ENCODE data around the gene SUCLG2.

SUCLG2 gene

DNA sequence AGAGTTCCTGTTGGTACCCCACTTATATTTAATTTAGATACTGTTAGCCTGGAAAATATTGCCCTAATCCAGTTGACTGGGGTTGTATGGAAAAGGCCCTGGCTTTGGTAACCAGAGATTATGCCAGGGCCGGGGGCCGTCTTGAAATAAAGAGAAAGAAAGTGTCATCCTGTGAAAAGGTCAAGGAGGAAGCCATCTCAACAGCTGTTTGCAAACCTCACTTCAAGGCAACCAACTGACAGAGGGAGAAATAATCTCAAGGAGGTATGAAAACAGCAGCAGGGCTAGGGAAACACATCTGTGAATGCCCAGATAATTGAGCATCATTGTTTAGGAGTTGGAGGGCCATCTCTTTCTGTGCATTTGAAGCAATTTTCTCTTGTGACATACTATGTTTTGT is 190.8 kb downstream of the SUCLG2 start:
- DNase-seq (ENCODE audit: extremely low read depth, insufficient read length): no peak
- Histone ChIP-seq H3K36me3 (ENCODE audit: control insufficient read depth, insufficient read depth, low read length) (no peaks in the 10 kb centered on the region; the same call in 1 of the 2 replicates), H3K27me3 (replicated peaks; ENCODE audit: control insufficient read depth, insufficient read depth, low read length) (no peaks in the 10 kb centered on the region), H3K4me3 (replicated peaks; ENCODE audit: low read depth, low read length) (no peak overlapping the region)
- TF ChIP-seq, protein P1, sequence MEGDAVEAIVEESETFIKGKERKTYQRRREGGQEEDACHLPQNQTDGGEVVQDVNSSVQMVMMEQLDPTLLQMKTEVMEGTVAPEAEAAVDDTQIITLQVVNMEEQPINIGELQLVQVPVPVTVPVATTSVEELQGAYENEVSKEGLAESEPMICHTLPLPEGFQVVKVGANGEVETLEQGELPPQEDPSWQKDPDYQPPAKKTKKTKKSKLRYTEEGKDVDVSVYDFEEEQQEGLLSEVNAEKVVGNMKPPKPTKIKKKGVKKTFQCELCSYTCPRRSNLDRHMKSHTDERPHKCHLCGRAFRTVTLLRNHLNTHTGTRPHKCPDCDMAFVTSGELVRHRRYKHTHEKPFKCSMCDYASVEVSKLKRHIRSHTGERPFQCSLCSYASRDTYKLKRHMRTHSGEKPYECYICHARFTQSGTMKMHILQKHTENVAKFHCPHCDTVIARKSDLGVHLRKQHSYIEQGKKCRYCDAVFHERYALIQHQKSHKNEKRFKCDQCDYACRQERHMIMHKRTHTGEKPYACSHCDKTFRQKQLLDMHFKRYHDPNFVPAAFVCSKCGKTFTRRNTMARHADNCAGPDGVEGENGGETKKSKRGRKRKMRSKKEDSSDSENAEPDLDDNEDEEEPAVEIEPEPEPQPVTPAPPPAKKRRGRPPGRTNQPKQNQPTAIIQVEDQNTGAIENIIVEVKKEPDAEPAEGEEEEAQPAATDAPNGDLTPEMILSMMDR (IDR thresholded peaks at IDR 0.05; ENCODE audit: insufficient read depth, low read length, poor library complexity, severe bottlenecking): no peak

DNA sequence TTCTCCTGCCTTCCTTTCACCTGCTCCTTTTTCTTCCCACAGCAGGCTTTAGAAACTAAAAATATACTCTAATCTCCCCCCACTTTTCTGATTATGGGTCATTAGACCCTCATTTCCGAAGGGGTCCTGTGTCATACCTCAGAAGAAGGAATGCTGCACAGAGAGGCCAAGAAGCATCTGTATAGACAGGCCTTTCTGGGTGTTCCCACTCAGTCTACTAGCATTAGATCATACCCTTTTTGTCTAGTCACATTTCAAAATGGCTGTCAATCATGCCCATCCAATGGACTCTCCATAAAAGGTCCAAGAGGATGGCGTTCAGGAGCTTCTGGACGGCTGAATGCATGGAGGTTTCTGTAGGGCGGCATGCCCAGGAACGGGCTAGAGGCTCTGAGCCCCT is 192.2 kb downstream of the SUCLG2 start:
- Histone ChIP-seq H3K27me3 (replicated peaks; ENCODE audit: control insufficient read depth, insufficient read depth, low read length) (no peaks in the 10 kb centered on the region), H3K36me3 (ENCODE audit: control insufficient read depth, insufficient read depth, low read length) (no peaks in the 10 kb centered on the region), H3K4me3 (replicated peaks; ENCODE audit: low read depth, low read length) (no peak overlapping the region)
- TF ChIP-seq, protein P1 (IDR thresholded peaks at IDR 0.05; ENCODE audit: insufficient read depth, low read length, poor library complexity, severe bottlenecking): no peak
- DNase-seq (ENCODE audit: extremely low read depth, insufficient read length): no peak

DNA sequence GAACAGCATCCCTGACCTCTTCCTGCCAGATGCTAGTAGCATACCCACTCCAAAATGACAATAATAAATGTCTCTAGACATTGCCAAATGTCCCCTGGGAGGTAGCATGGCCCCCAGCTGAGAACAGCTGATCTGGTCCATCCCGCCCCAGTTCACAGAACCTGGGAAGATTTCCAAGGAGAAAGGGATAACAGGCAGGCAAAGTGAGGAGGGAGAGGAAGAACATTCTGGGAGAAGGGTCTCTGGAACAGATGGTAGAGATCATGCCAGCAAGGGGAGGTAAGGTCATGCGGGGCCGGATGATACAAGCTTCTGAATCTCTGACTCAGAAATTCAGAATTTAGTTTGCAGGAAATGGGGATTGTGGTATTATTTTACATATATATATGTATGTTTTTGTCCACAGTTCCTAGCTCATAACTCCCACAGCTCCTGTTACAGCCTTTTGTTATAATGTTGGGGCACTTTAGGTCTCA is 192.7 kb downstream of the SUCLG2 start:
- H3K36me3 ChIP-seq (ENCODE audit: control insufficient read depth, insufficient read depth, low read length): no peaks in the 10 kb centered on the region
- H3K27me3 ChIP-seq (replicated peaks; ENCODE audit: control insufficient read depth, insufficient read depth, low read length): no peaks in the 10 kb centered on the region
- DNase-seq (ENCODE audit: extremely low read depth, insufficient read length): no peak
- TF ChIP-seq, protein P1 (IDR thresholded peaks at IDR 0.05; ENCODE audit: insufficient read depth, low read length, poor library complexity, severe bottlenecking): no peak
- H3K4me3 ChIP-seq (replicated peaks; ENCODE audit: low read depth, low read length): no peak overlapping the region

DNA sequence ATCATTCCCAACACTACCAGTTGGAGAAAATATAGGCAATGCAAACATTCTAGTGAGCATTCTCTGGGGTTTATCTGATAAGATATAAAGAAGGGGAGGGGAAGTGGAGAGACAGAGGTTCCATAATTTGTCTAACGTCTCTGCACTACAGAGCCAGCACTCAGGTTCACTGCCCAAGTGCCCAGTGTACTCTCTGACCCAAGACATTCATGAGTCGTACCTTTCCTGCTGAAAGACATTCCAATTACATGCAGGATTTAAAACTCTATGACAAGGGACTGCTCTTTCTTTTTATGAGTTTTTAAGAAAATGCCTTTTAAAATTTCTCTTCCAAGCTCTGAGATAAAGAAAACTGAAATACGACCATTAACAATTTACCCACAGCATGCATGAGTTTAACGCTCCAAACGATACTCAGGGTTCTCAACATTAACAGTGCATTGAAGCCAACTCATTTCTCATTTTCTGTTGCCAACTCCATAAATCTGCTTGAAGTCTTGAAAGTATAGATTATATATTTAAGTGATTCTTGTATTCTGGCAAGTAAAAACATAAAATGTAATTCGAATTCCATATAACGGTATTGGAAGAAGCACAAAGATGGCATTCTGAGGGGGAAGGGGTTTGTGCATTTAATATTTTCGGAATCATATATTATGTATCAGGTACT is 193.4 kb downstream of the SUCLG2 start:
- TF ChIP-seq, protein P1 (IDR thresholded peaks at IDR 0.05; ENCODE audit: insufficient read depth, low read length, poor library complexity, severe bottlenecking): no peak
- Histone ChIP-seq H3K27me3 (replicated peaks; ENCODE audit: control insufficient read depth, insufficient read depth, low read length) (no peaks in the 10 kb centered on the region), H3K36me3 (ENCODE audit: control insufficient read depth, insufficient read depth, low read length) (no peaks in the 10 kb centered on the region), H3K4me3 (replicated peaks; ENCODE audit: low read depth, low read length) (no peak overlapping the region)
- DNase-seq (ENCODE audit: extremely low read depth, insufficient read length): no peak

DNA sequence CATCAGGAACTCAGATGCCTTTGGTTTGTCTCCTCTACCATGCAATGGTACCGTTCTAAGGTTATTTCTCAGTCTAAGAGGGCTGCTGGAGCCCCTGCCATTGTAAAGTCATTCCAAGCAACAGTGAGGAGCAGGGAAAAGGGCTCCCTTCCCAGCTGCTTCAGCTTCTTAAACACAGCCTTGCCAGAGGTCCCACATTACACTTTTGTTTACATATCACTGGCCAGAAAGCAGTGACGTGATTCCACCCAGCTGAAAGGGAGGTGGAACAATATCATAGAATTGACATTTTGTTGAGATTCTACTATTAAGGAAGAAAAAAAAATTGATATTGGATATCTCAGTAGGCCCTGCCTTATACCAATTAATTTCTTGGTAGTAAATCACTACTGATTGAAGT is 194.6 kb downstream of the SUCLG2 start:
- Histone ChIP-seq H3K27me3 (replicated peaks; ENCODE audit: control insufficient read depth, insufficient read depth, low read length) (no peaks in the 10 kb centered on the region), H3K36me3 (ENCODE audit: control insufficient read depth, insufficient read depth, low read length) (no peaks in the 10 kb centered on the region), H3K4me3 (replicated peaks; ENCODE audit: low read depth, low read length) (no peak overlapping the region)
- DNase-seq (ENCODE audit: extremely low read depth, insufficient read length): no peak
- TF ChIP-seq, protein P1 (IDR thresholded peaks at IDR 0.05; ENCODE audit: insufficient read depth, low read length, poor library complexity, severe bottlenecking): no peak

All from GM06990 (cell line).